Spleen (tissue), 7 donors: ENCODE data around the gene FAM89A.

Source experiments
- POLR2A ChIP-seq, 3 donors: fragments of 450-650 bp; IDR thresholded peaks; one replicate each; pipeline ENCODE4 v1.5.1; 2017; ENCODE audit warnings: antibody characterized with exemption in 3 of 3, mild to moderate bottlenecking in 1 of 3
- TF ChIP-seq, protein P1 (sequence below), 11 experiments: fragments of 200-600 bp in 7 of 11; fragments of 450-650 bp in 4 of 11; sonication (generic) in 4 of 11; IDR thresholded peaks in 8 of 11; conservative IDR thresholded peaks in 3 of 11; 1 replicate in 7 of 11; 2 replicates in 4 of 11; pipeline versions ENCODE4 v1.4.0 to v1.8.0; 2016 to 2021; ENCODE audit warnings: antibody characterized with exemption in 11 of 11, inconsistent platforms in 4 of 11, mild to moderate bottlenecking in 1 of 11
- donor health status: DM: no; HTN: no; CAD: no; lungs with moderate emphysema.
- donor health status: DM: no; HTN: no; CAD: no.
- donor health status: DM: no; HTN: no; CAD: no.

DNA sequence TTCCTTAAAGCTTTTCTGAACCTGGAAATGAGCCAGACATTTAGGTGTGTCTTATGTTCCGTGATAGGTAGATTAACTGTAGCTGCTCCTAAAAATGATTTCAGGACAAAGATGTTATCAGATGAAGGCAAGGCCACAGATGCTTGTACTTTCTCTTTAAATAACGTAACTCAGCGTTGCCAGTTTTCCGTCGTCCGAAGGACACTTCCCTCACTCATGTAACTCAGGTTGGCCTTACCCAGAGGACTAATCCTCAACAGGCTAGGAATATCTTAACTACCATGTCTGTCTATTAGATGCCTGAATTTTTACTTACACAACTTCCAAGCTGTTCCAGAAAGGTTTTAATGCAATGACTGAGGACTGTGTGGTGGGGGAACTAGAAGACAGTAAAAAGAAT, 35.4 kb upstream of the FAM89A start:
- TF ChIP-seq POLR2A (IDR thresholded peaks at IDR 0.05), result no peak
- TF ChIP-seq, protein P1, sequence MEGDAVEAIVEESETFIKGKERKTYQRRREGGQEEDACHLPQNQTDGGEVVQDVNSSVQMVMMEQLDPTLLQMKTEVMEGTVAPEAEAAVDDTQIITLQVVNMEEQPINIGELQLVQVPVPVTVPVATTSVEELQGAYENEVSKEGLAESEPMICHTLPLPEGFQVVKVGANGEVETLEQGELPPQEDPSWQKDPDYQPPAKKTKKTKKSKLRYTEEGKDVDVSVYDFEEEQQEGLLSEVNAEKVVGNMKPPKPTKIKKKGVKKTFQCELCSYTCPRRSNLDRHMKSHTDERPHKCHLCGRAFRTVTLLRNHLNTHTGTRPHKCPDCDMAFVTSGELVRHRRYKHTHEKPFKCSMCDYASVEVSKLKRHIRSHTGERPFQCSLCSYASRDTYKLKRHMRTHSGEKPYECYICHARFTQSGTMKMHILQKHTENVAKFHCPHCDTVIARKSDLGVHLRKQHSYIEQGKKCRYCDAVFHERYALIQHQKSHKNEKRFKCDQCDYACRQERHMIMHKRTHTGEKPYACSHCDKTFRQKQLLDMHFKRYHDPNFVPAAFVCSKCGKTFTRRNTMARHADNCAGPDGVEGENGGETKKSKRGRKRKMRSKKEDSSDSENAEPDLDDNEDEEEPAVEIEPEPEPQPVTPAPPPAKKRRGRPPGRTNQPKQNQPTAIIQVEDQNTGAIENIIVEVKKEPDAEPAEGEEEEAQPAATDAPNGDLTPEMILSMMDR (IDR thresholded peaks at IDR 0.05 in 8 of 11, conservative IDR thresholded peaks at IDR 0.05 in 3 of 11), result no peak
